Cerebellar cortex (tissue), 1 donor: ENCODE data around the gene TIMP1.
"Not testable (repeated sequence)": the region's sequence is repeated elsewhere in the genome, so short reads cannot be mapped to it uniquely, and the experiment has no call there.

ENCODE experiments used
- DNase-seq: peaks from one replicate; pipeline ENCODE4 v3.0.0-alpha.2; 2015; ENCODE audit warnings: low spot score

The TIMP1 gene

DNA sequence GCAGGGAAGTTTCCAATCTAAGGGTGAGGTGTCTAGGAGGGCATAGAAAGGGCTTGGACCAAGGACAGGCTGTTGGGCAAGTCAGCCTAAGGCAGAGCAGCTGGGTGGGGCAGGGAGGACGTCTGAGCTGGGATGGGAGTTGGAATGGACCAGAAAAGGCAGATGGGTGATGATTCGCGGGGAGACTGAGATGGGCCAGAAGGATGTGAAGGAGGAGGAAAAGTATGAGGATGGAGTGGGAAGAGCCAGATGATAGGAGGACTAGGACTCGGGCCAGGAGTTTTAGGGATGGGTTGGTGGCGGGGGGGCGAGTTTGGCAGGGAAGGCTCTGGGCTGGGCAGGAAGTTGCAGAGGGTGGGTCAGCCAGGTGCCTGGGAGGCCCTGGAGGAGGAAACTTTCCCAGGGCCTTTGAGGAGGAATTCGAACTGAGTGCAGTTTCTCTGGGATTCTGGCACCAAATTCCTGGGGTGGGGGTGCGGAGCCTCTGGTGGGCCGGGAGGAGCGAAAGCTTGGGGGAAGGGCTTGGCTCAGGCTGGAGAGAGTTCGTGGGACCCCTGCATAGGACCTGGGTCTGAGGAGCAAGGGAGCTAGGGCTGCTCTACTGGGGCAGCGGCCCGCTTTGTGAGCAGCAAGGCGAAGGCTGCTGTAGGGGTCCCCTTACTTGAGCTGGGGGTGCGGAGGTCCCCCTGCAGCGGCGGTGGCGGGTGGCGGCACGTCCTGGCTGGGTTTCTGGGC lies 8.7 kb upstream of the TIMP1 start:
- no peak for DNase-seq

DNA sequence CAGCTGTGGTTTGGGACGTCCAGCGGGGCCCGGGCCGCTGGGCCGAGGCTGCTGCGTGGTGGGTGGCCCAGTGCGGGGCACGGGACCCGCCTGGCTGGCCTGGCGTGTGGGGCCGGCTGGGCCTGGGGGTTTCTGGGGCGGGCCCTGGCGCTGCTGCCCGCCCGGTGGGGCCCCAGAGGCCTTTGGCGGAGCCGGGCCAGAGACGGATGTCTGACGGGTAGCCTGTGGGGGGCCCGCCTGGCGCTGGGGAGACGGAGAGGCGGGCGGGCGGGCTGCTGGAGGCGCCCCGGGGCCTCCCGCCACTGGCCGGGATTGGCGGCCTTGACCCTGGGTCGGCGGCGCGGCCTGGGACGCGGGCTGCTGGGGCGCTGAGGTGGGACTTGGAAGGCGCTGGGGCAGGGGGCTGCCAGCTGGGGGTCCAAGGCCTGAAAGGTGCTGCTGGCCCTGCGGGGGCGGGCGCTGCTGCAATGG lies 8.1 kb upstream of the TIMP1 start:
- DNase-seq = no peak

DNA sequence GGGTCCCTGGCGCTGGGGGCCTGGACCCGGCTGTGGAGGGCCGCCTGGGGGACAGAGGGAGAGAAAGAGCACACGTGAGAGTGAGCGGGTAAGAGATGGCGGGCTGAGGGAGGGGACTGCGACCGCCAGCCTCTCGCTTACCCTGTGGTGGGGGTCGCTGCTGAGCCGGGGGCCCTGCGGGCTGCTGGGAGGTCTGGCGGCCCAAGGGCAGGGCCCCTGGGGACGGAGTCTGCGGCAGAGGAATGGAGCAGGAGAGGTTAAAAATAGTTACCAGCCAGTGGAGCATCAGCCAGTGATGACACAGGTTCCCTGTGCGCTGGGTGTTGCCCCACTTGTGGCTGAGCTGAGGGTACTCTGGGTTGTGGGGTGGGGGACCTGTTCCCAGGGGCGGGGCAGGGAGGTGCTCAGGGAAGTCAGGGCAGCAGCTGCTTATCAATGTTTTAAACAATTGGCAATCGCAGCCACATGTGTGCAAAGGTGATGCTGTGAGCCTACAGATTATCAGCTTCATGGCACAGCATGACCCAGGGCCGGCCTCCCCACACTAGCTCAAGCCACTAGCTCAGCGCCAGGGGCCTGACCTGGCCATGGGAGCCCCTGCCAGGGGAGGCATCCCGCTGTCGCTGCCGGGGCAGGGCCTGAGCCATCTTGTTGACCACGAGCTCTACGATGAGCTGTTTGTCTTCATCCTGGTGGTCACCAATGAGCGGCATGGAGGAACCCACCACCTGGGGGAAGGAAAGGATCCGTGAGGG lies 7.5 kb upstream of the TIMP1 start:
- DNase-seq = no peak

DNA sequence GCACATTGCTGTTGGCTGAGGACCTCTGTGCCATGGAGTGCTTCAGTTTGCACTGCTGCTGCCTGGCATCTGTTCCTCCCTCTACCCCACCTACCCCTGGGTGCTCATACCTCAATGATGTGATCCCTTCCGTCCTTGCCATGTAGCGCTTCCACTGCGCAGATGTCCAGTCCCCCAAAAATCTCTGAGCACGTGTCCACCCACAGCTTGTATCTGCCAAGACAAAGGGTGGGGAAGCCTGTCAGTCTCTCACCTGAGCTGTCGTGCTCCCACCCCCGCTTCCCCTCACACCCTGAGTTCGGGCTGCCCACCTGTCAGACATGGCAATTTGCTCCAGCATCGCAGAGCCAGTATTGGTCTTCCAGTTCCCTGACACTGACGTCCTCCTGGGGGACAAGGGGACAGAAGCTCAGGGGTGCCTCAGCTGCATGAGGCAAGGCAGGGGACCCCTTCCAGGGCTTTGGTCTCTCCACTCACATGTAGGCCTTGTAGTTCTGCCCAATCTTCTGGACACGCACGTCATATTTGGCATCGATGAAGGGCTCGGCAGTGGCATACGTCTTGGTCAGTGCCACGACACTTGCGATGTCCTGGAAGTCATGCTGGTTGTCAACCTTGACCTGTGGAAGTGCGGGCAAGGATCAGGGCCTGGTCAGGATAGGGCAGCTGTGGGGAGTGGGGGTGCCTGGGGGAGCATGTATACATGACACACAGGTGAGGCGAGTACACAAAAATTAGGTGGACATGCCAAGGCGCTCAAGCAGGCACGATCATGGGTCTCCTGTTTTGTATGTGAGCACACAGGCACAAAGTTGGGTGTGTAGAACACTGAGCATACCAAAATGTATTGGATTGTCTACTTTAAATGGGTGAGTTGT lies 6.0 kb upstream of the TIMP1 start:
- DNase-seq = no peak

DNA sequence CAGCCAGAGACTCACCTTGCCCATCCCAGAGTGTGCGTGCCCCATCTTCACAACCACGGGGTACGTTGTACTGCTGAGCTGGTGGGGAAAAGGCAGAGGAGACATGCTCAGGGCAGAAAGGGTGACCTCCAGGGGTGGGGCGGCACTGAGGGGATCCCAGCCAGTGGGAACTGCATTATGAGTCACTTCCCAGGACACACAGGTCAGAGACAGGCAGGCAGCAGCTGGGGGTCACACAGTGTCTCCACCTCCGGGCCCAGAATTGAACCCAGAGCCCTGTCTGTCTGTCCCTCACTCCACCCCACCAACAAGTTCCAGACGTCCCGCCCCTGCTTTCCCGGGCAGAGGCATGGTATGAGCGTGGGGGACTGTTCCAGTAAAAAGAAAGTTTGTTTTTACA lies 4.8 kb upstream of the TIMP1 start:
- DNase-seq = no peak

DNA sequence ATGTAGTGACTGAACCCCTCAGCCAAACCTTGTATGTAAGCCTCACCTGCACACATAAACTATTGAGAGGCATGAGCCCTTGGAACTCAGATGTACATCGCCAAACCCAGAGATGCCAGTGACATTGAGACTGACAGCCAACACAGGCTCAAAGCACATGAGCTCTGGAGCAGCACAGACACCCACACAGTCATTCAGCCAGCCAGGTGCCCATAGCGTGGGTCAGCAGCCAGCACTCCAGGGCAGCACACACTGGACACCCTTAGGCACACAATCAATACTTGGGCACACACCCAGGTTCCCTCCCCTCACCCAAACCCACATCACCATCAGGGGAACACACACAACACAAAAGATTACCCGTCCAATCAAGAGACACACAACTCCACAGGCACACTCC lies 4.3 kb upstream of the TIMP1 start:
- DNase-seq = no peak

DNA sequence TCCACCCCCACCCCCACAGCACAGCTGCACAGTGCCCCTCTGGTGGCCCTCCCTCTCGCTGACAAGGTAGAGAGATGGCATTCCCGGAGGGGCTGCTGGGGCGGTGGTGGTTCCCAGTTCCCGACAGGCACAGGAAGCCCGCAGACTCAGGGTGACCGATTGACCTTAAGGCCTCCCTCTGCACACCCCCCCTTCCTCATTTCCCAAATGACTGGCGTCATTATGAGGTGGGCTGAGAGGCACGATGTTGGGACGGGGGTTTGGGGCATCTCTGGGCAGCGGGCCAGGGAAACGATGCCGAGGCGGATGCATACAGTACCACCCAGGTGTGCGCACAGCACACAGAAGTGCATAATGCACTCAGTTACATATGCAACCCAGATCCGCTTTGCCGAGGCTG lies 3.5 kb upstream of the TIMP1 start:
- no peak for DNase-seq

DNA sequence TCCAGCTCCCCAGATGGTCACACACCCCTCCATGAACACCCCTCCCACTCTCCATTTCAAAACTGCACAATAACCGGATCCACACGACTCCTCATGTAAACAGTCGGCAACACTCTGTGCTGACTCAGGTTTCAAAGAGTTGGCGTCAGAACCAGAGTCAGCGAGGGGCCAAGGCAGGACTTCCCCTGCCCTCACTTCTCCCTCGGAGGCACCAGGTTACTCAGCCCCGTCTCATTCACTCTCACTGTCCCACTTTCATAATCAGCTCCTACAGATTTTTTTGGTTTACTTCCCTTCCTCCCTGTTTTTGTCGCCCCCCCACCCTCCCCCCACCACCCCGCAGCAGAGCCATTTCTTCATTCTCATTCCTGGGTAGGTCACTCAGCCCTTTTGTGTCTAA lies 2.7 kb upstream of the TIMP1 start:
- no peak for DNase-seq

DNA sequence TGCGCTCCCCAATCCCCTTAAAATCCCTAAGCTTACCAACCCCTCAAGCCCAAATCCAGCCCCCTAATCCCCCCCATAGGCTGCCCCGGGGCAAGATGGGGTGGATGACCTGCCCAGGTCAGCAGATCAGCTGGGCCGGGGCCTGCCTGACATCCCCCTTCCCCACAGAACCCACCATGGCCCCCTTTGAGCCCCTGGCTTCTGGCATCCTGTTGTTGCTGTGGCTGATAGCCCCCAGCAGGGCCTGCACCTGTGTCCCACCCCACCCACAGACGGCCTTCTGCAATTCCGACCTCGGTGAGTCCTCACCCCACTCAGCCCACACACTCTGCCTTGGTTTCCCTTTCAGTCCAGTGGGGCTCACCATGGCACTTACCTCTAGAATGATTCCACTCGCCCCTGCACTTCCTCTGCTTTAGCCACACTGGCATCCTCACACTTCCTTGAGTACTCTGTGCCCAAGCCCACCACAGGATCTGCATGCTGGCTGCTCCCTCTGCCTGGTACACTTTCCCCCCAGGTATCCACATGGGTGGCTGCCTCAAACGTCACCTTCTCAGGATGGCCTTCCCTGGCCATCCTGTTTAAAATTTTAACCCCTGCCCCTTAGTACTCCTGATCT lies 1.1 kb downstream of the TIMP1 start:
- no peak for DNase-seq

DNA sequence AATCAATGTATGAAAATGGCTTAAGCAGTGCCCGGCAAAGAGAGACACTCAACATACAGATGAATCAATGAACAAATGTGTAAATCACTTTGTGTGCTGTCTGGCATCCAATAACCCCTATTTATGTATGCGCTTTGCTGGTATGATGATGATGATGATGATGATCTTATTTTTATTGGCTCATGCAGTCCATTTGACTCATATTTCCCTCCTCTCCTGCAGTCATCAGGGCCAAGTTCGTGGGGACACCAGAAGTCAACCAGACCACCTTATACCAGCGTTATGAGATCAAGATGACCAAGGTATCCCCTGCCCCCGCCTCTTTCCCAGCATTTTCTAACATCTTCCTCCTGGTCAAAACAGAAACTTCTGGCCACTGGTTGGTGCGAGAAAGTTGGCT lies 2.5 kb downstream of the TIMP1 start:
- DNase-seq = no peak

DNA sequence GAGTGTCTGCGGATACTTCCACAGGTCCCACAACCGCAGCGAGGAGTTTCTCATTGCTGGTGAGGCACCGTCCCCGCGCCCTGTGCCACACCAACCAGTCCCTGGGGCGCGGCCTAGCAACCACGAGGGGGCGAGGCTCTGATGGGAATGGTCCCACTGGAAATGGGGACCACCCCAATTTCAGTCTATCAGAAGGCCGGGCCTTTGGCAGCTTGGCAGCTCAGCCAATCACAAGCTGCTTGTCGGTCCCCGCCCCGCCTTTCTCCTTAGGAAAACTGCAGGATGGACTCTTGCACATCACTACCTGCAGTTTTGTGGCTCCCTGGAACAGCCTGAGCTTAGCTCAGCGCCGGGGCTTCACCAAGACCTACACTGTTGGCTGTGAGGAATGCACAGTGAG lies 3.0 kb downstream of the TIMP1 start:
- no peak for DNase-seq

DNA sequence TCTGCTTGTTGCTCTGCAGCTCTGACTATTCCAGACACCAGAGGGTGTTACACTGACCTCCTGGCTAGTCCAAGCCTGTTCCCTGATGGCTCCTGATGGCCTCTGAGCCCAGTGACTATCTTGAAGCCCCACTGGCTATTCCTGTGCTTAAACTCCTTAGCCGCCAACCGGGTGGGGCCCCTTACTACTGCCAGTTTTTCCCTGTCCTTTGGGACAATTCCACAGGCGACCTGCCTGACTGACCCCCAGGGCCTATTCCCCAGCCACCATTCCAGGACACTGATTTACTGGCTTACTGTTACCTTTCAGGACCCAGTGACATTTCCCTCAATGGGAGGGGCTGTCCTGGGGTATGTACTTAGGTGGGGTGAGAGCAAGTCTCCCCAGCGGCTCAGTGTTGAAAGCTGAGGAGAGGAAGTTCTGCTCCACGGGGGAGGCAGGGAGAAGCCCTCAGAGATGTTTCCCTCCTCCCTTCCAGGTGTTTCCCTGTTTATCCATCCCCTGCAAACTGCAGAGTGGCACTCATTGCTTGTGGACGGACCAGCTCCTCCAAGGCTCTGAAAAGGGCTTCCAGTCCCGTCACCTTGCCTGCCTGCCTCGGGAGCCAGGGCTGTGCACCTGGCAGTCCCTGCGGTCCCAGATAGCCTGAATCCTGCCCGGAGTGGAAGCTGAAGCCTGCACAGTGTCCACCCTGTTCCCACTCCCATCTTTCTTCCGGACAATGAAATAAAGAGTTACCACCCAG lies 4.0 kb downstream of the TIMP1 start:
- no peak for DNase-seq

DNA sequence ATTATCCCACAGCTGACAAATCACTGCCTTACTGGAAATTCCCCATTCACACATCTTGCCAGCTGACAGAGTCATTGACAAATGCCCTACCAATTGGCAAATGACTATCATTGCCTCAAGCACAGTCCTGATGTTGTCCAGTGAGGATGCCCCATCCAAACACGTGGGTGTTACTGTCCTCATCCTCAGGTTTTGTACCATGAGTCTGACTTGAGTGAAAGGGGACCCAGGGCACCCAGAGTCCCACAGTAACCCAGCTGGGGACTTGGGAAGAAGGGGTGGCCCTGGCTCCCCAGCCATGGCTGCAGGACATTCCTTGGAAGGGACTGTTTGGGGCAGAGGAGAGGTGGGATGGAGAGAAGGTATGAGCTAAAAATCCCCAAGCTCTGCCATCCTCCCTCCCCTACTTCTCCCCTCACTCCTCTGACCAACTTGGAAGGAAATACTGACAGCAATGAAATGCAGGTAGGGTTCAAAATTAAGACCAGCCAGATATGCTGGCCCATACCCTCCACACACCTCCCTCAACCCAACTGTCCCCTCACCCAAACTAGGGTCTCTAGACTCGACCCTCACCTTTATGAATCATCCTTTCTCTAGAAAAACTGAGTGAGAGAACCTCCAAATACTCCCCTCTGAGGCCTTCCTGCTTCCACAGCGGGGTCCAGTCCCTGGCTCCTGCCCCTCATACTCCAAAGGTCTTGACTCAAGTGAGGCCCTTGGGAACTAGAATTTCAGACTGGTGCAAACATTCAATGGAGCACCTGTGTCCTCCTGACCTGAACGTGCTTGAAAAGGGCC lies 5.1 kb downstream of the TIMP1 start:
- no peak for DNase-seq

DNA sequence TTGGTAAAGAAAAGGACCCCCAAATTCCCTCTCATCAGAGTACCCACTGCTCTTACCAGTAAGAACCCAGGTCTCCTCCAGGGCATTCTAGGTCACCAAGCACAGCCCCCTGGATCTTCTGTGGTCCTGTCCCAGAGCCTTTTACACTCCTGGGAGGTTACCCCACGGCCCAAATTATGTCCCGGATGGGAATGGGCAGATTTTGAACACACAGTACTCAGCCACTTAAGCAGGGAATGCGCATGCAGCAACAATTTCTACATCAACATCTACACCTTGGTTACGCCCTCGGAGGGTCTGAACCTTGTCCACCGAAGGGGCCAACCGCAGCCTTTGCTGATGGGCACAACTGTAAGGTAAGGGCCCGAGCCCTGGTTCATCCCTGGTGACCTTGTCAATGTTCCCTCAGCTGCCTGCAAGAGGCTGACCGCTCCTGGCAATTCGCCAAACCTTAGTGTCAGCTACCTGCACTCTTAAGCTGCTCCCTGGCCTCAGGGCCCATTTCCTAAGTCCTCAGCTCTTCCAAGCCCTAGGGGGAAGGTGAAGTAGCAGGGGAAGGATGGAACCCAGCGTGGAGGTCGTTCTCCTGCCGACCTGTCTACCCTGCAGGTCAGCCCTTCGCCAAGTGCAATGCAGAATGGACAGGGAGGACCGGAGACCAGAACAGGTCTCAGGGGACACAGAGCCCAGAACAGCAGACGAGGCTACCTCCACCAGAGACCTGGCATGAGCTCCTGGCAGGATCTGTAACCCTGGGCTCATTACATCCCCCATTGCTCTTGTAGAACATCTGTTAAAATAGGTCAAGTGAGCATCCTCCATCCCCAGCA lies 5.9 kb downstream of the TIMP1 start:
- DNase-seq = no peak

DNA sequence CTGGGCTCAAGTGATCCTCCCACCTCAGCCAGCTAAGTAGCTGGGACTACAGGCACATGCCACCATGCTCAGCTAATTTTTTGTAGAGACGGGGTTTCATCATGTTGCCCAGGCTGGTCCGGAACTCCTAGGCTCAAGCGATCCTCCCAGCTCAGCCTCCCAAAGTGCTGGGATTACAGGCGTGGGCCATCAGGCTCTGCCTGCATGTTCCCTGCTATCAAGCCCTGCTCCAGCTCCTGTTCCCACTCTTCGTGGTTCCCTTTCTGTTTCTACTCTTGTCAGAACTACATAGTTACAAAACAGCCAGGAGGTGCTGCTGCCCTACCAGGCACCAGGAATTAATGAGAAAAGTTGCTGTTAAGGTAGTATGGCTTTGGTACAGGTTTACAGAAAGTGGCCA lies 8.7 kb downstream of the TIMP1 start:
- no peak for DNase-seq

DNA sequence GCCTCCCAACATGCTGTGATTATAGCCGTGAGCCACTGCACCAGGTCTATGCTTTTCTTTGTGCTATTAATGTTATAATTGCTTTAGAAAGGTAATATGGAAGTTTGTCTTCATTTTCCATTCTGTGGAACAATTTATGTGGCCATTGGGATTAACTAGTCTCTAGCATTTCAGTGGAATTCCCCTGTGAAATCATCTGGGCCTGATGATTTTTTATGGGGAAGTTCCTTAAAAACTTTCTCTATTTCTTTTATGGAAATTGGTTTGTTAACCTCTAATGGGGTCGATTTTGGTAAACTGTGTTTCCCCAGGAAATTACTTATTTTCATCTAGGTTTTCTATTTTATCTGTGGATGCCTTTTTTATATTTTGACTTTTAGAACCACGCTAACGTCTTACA lies 11.3 kb downstream of the TIMP1 start:
- DNase-seq = no peak

DNA sequence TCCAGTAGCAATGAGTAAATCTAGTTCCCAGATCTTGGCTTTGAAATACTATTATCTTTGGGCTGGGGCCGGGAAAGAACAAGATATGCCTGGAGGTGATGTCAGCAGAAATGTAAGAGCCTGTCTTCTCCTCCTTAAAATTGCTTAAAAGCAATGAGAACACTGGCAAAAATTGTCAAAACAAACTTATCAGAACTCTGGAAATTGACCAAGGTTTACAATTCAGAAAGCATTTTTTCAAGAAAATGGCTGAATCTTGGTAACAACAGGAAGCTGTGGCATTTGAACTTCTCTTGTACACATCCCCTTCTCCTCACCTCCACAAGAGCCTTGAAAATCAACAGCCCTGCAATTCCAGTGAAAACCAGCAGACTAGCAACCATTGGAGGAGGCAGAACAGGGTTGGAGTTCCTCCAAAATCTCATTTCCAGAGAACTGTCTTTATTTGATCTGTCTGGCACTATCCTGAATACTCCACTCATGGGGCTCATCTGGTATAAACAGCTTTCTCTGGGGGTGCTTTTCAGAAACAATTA lies 13.5 kb downstream of the TIMP1 start:
- no peak for DNase-seq

DNA sequence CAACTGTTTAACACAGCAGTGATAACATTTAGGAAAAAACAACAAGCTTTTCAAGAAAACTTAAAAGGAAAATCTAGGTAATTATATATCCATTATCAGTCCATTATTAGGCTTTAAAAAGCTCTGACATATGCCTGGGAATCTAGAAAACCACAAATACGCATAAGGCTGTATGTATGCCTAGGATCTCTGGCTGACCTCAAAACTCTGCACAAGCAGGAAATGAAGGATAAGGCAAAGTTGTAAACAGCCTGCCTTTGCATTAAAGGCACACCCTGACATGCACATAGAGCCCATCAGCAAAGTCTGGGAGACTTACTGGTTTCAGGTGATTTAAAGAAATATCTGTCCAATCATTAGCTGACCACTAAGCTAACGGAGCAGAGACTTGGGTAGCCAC lies 14.0 kb downstream of the TIMP1 start:
- DNase-seq = no peak

DNA sequence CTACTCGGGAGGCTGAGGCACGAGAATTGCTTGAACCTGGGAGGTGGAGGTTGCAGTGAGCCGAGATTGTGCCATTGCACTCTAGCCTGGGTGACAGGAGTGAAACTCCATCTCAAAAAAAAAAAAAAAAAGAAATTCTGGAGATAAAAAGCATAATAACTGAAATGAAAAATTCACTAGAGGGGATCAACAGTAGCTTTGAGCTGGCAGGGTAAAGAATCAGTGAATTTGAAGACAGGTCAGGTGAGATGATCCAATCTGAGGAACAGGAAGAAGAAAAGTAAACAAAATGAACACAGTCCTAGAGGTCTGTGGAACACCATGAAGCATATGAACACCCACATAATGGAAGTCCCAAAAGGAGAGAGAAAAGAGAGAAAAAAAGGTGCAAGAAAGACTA lies 15.0 kb downstream of the TIMP1 start:
- DNase-seq = no peak

DNA sequence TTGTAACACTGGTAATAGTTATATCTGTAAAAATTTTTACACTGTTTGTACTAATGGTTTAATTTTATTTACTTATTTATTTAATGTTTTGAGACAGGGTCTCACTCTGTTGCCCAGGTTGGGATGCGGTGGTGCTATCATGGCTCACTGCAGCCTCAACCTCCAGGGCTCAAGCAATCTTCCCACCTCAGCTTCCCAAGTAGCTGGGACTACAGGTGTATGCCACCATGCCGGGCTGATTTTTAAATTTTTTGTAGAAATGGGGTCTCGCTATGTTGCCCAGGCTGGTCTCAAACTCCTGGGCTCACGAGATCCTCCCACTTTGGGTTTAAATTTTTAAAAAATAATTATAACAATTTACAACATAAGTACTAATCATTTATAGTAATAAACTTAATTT lies 20.9 kb downstream of the TIMP1 start:
- not testable (repeated sequence) for DNase-seq
